Fibroblast of lung (primary cell): Measurements from ENCODE around the gene SLC5A5.

Experiments
- CTCF ChIP-seq, 2 donors: IDR thresholded peaks in 1 of 2; conservative IDR thresholded peaks in 1 of 2; 1 replicate in 1 of 2; 2 replicates in 1 of 2; pipeline ENCODE4 v1.5.1; 2011 to 2012; ENCODE audit warnings: low read length in 2 of 2, control low read depth in 1 of 2, inconsistent platforms in 1 of 2, low read depth in 1 of 2, mild to moderate bottlenecking in 1 of 2
- EZH2 ChIP-seq: IDR thresholded peaks from 2 replicates; pipeline ENCODE4 v1.5.1; 2012; ENCODE audit warnings: low read length, control low read depth, mild to moderate bottlenecking; ENCODE audit errors: missing control alignments

- no peak for TF ChIP-seq EZH2
- TF ChIP-seq CTCF (conservative IDR thresholded peaks at IDR 0.05 in 1 of 2, IDR thresholded peaks at IDR 0.05 in 1 of 2; ENCODE audit: low read depth in 1 of 2, low read length in 2 of 2), result no peak
Measured at GRCh38 chr19:17842663-17843291, 29.0 kb upstream of the SLC5A5 start.
